NCI-H2196 treated with DMSO at 0.1 percent for 48 hours (cell line): Measurements from ENCODE around the gene UPK2.

Experiments used
- DNase-seq: peaks from one replicate; lab custom pipeline; 2025; ENCODE audit not compliant: unreplicated experiment; lab: John Stamatoyannopoulos, UW

The UPK2 gene

GRCh38 chr11:118956094-118956846 lies at the start of gene UPK2:
Gene UPK2, plus strand, starts transcription at chr11:118956298. Its CDS starts 53 bp downstream, at chr11:118956351.
- peak; percentile 73 for DNase-seq

- DNase-seq = peak; percentile 60
These were observed 48.8 kb upstream of the UPK2 start for GRCh38 chr11:118907051-118908042.

- no peak for DNase-seq
These were observed 47.8 kb upstream of the UPK2 start for GRCh38 chr11:118908264-118908663.

- DNase-seq = peak; percentile 59
These were observed 47.0 kb upstream of the UPK2 start for GRCh38 chr11:118908901-118909618.

- no peak for DNase-seq
These were observed 46.3 kb upstream of the UPK2 start for GRCh38 chr11:118909619-118910308.

- no peak for DNase-seq
These were observed 45.6 kb upstream of the UPK2 start for GRCh38 chr11:118910309-118911112.

- no peak for DNase-seq
These were observed 44.8 kb upstream of the UPK2 start for GRCh38 chr11:118911113-118911879.

- DNase-seq = peak; percentile 86
These were observed 44.0 kb upstream of the UPK2 start for GRCh38 chr11:118911880-118912741.

GRCh38 chr11:118912742-118913410 lies 43.2 kb upstream of the UPK2 start:
- no peak for DNase-seq

- peak; percentile 35 for DNase-seq
These were observed 42.5 kb upstream of the UPK2 start for GRCh38 chr11:118913411-118914125.

- DNase-seq = peak; percentile 58
These were observed 41.8 kb upstream of the UPK2 start for GRCh38 chr11:118914178-118914918.

- DNase-seq = no peak
These were observed 41.1 kb upstream of the UPK2 start for GRCh38 chr11:118914987-118915386.

- no peak for DNase-seq
These were observed 40.7 kb upstream of the UPK2 start for GRCh38 chr11:118915396-118915795.

GRCh38 chr11:118915941-118916841 lies 39.9 kb upstream of the UPK2 start:
- DNase-seq = no peak

GRCh38 chr11:118916842-118917388 lies 39.2 kb upstream of the UPK2 start:
- no peak for DNase-seq
